Liver (tissue), 9 donors: Measurements from ENCODE around the gene TYSND1. TPM values are rescaled to one million over a fixed set of nuclear protein-coding genes. Genes with fewer than 3 reads are reported as not detected.

ENCODE experiments used
- DNase-seq: peaks from one replicate; pipeline ENCODE4 v3.0.0-alpha.2; 2017; ENCODE audit warnings: low spot score
- H3K27ac ChIP-seq, 2 donors: one replicate each; pipeline ENCODE4 v1.7.0; 2013; ENCODE audit warnings: inconsistent platforms in 2 of 2, low read length in 2 of 2, control low read depth in 1 of 2, low read depth in 1 of 2, mild to moderate bottlenecking in 1 of 2
- H3K27me3 ChIP-seq, 4 donors: one replicate each; pipeline versions ENCODE4 v1.6.1 to v1.7.0; 2013; ENCODE audit warnings: low read length in 3 of 4, inconsistent platforms in 1 of 4, mild to moderate bottlenecking in 1 of 4, moderate library complexity in 1 of 4; ENCODE audit not compliant: control insufficient read depth in 4 of 4, insufficient read depth in 4 of 4
- H3K36me3 ChIP-seq, 4 donors: one replicate each; pipeline versions ENCODE4 v1.6.1 to v1.7.0; 2013; ENCODE audit warnings: low read length in 3 of 4, mild to moderate bottlenecking in 3 of 4, low read depth in 1 of 4, moderate library complexity in 1 of 4; ENCODE audit not compliant: control insufficient read depth in 4 of 4, insufficient read depth in 3 of 4
- H3K4me1 ChIP-seq, 4 donors: one replicate each; pipeline versions ENCODE4 v1.6.1 to v1.7.0; 2013; ENCODE audit warnings: low read length in 3 of 4, mild to moderate bottlenecking in 3 of 4, moderate library complexity in 1 of 4; ENCODE audit not compliant: control insufficient read depth in 4 of 4, insufficient read depth in 4 of 4
- H3K4me3 ChIP-seq, 3 donors: one replicate each; pipeline versions ENCODE4 v1.6.1 to v1.7.0; 2013; ENCODE audit warnings: low read length in 3 of 3, control low read depth in 1 of 3, low read depth in 1 of 3, mild to moderate bottlenecking in 1 of 3
- H3K9ac ChIP-seq, 2 donors: one replicate each; pipeline ENCODE4 v1.7.0; 2013; ENCODE audit warnings: low read length in 2 of 2, mild to moderate bottlenecking in 2 of 2, moderate library complexity in 2 of 2, control low read depth in 1 of 2, low read depth in 1 of 2
- H3K9me3 ChIP-seq, 4 donors: one replicate each; pipeline versions ENCODE4 v1.6.1 to v1.7.0; 2013; ENCODE audit warnings: low read length in 3 of 4; ENCODE audit not compliant: control insufficient read depth in 4 of 4
- ATF3 ChIP-seq: IDR thresholded peaks from 2 replicates; pipeline ENCODE4 v1.6.1; 2016; ENCODE audit warnings: antibody characterized with exemption
- CTCF ChIP-seq: fragments of 150-350 bp; IDR thresholded peaks from 2 replicates; pipeline ENCODE4 v1.5.1; 2017; ENCODE audit warnings: improper control_type of control experiment, low read depth, low read length; ENCODE audit not compliant: missing input control
- EGR1 ChIP-seq, 2 donors: IDR thresholded peaks; 2 replicates each; pipeline ENCODE4 v1.6.1; 2016 to 2018; ENCODE audit warnings: antibody characterized with exemption in 2 of 2, low read depth in 2 of 2
- FOXA1 ChIP-seq: IDR thresholded peaks from 2 replicates; pipeline ENCODE4 v1.6.1; 2016; ENCODE audit warnings: antibody characterized with exemption
- FOXA2 ChIP-seq: IDR thresholded peaks from 2 replicates; pipeline ENCODE4 v1.6.1; 2016; ENCODE audit warnings: antibody characterized with exemption
- GABPA ChIP-seq, 2 donors: IDR thresholded peaks in 1 of 2; conservative IDR thresholded peaks in 1 of 2; 2 replicates each; pipeline ENCODE4 v1.6.1; 2016; ENCODE audit warnings: antibody characterized with exemption in 2 of 2, mild to moderate bottlenecking in 1 of 2, moderate library complexity in 1 of 2
- HNF4A ChIP-seq, 2 donors: conservative IDR thresholded peaks; 2 replicates each; pipeline ENCODE4 v1.6.1; 2016; ENCODE audit warnings: antibody characterized with exemption in 2 of 2, mild to moderate bottlenecking in 2 of 2
- HNF4G ChIP-seq: IDR thresholded peaks from 2 replicates; pipeline ENCODE4 v1.6.1; 2016; ENCODE audit warnings: antibody characterized with exemption
- JUND ChIP-seq, 2 donors: IDR thresholded peaks; 2 replicates each; pipeline ENCODE4 v1.6.1; 2016; ENCODE audit warnings: antibody characterized with exemption in 2 of 2
- MAX ChIP-seq: IDR thresholded peaks from 2 replicates; pipeline ENCODE4 v1.6.1; 2016; ENCODE audit warnings: antibody characterized with exemption
- NR2F2 ChIP-seq: IDR thresholded peaks from 2 replicates; pipeline ENCODE4 v1.6.1; 2016; ENCODE audit warnings: antibody characterized with exemption
- RAD21 ChIP-seq, 2 donors: IDR thresholded peaks; 2 replicates each; pipeline ENCODE4 v1.6.1; 2016; ENCODE audit warnings: antibody characterized with exemption in 2 of 2, mild to moderate bottlenecking in 2 of 2
- REST ChIP-seq: IDR thresholded peaks from 2 replicates; pipeline ENCODE4 v1.6.1; 2016; ENCODE audit warnings: antibody characterized with exemption, mild to moderate bottlenecking
- RXRA ChIP-seq, 2 donors: IDR thresholded peaks; 2 replicates each; pipeline ENCODE4 v1.6.1; 2017 to 2018; ENCODE audit warnings: antibody characterized with exemption in 2 of 2, mild to moderate bottlenecking in 1 of 2
- SP1 ChIP-seq: IDR thresholded peaks from 2 replicates; pipeline ENCODE4 v1.6.1; 2018; ENCODE audit warnings: antibody characterized with exemption, mild to moderate bottlenecking
- TAF1 ChIP-seq: conservative IDR thresholded peaks from 2 replicates; pipeline ENCODE4 v1.6.1; 2016; ENCODE audit warnings: antibody characterized with exemption, mild to moderate bottlenecking
- YY1 ChIP-seq: IDR thresholded peaks from 2 replicates; pipeline ENCODE4 v1.6.1; 2016; ENCODE audit warnings: antibody characterized with exemption, mild to moderate bottlenecking
- ZBTB33 ChIP-seq: IDR thresholded peaks from 2 replicates; pipeline ENCODE4 v1.6.1; 2016; ENCODE audit warnings: antibody characterized with exemption
- WGBS: extraction: QIAGEN DNeasy Blood & Tissue Kit; methylation state at CpG from one replicate; pipeline ENCODE4 v1.1.7; 2013; 5-methylcytosine and 5-hydroxymethylcytosine counted together
- polyA plus RNA-seq, 2 donors: library from polyadenylated mRNA; stranded (reverse) in 1 of 2; unstranded in 1 of 2; fragments of 200-250 nt in 1 of 2; fragments of >200 nt in 1 of 2; fragmentation: Nextera tagmentation in 1 of 2; extraction: Ambion mirVana in 1 of 2; gene quantifications; one replicate each; pipeline versions ENCODE4 v1.2.1 to v1.2.3, GENCODE V29; 2013 to 2015
- total RNA-seq, 2 donors: library from RNA; depleted of rRNA; stranded (reverse); fragments of >200 nt; gene quantifications; one replicate each; pipeline ENCODE4 v1.2.3, GENCODE V29; 2014
- donor health status: healthy.
- donor health status: healthy.
- donor health status: healthy.
- donor health status: healthy.
- donor health status: healthy.

TYSND1 gene
- total and polyA plus RNA-seq, 4 donors = 3.9 to 11.3 (median 7.2) TPM

- Histone ChIP-seq H3K36me3 (peaks cover 3 to 33% (median 16%) of the 10 kb centered on the region in 4 donors), H3K27ac (no peak overlapping the region), H3K9ac (no peak overlapping the region), H3K4me1 (peaks cover 0 to 6% (median 0%) of the 10 kb centered on the region in 4 donors), H3K9me3 (no peaks in the 10 kb centered on the region), H3K4me3 (no peak overlapping the region), H3K27me3 (no peaks in the 10 kb centered on the region)
- no peak for DNase-seq
- no peak for TF ChIP-seq HNF4G
- no peak for TF ChIP-seq SP1
- TF ChIP-seq MAX = no peak
- TF ChIP-seq RXRA (IDR thresholded peaks at IDR 0.05) = no peak
- TF ChIP-seq FOXA1 = no peak
- no peak for TF ChIP-seq ZBTB33
- no peak for TF ChIP-seq HNF4A (conservative IDR thresholded peaks at IDR 0.05)
- no peak for TF ChIP-seq RAD21 (IDR thresholded peaks at IDR 0.05)
- no peak for TF ChIP-seq ATF3
- no peak for TF ChIP-seq CTCF
- TF ChIP-seq GABPA (IDR thresholded peaks at IDR 0.05 in 1 of 2, conservative IDR thresholded peaks at IDR 0.05 in 1 of 2) = no peak
- TF ChIP-seq FOXA2 = no peak
- no peak for TF ChIP-seq TAF1
- TF ChIP-seq REST = no peak
- TF ChIP-seq NR2F2 = no peak
- no peak for TF ChIP-seq YY1
- no peak for TF ChIP-seq EGR1 (IDR thresholded peaks at IDR 0.05; ENCODE audit: low read depth in 2 of 2)
- no peak for TF ChIP-seq JUND (IDR thresholded peaks at IDR 0.05)
- 84% methylated on average over 8 of the region's 8 CpGs for WGBS
Measured at GRCh38 chr10:70119623-70120022, 26.9 kb downstream of the TYSND1 start.
